ENCODE measurements around the gene SSNA1.
A peak's percentile ranks its signal among the peaks of the same experiment; 100 is the strongest.

The SSNA1 gene

GRCh38 chr9:137163805-137164204 lies 24.7 kb upstream of the SSNA1 start:
- no peak overlapping the region for H4K8ac ChIP-seq (ENCODE audit: low read depth, low read length)
- peak overlapping the region; percentile 76 for H2AFZ ChIP-seq (ENCODE audit: low read length)
- H2AK5ac ChIP-seq (ENCODE audit: low read depth, low read length): peak overlapping the region; percentile 63
- H3K4me2 ChIP-seq (ENCODE audit: insufficient read depth, low read length, poor library complexity, severe bottlenecking): no peak overlapping the region
- H3K14ac ChIP-seq (ENCODE audit: low read length): peak overlapping the region; percentile 3
- H3K9me3 ChIP-seq (replicated peaks in 1 of 2; ENCODE audit: control insufficient read depth in 2 of 2, insufficient read depth in 1 of 2, low read depth in 1 of 2, low read length in 2 of 2): peaks cover 0 to 2% of the 10 kb centered on the region in 2 donors
- no peak overlapping the region for H3K9ac ChIP-seq (ENCODE audit: low read depth, low read length, poor library complexity)
- H2BK5ac ChIP-seq (ENCODE audit: low read length): peak overlapping the region; percentile 5
- H3K18ac ChIP-seq (ENCODE audit: low read length): no peak overlapping the region
- H2BK12ac ChIP-seq (ENCODE audit: low read length): no peak overlapping the region
- H4K91ac ChIP-seq (ENCODE audit: low read depth, low read length, poor library complexity): no peak overlapping the region
- H2BK15ac ChIP-seq (ENCODE audit: low read length): no peak overlapping the region
- H3K4me1 ChIP-seq (ENCODE audit: control insufficient read depth in 2 of 2, insufficient read depth in 1 of 2, low read depth in 1 of 2, low read length in 2 of 2): peaks cover 7 to 22% of the 10 kb centered on the region in 2 donors
- H2BK120ac ChIP-seq (ENCODE audit: low read depth, low read length): no peak overlapping the region
- peaks cover 2% of the 10 kb centered on the region for H3K79me1 ChIP-seq (ENCODE audit: low read depth, low read length)
- no CpG with 5 or more reads among the region's 22 CpGs for WGBS, 2 donors (ENCODE audit: extremely low coverage in 2 of 2, insufficient read length in 2 of 2, insufficient replicate concordance in 1 of 2)
- no peak overlapping the region for H3K27ac ChIP-seq (replicated peaks; ENCODE audit: low read length)
- H3K4ac ChIP-seq (ENCODE audit: low read length): no peak overlapping the region
- H3K36me3 ChIP-seq (replicated peaks in 1 of 2; ENCODE audit: control insufficient read depth in 2 of 2, insufficient read depth in 2 of 2, low read length in 2 of 2): no peaks in the 10 kb centered on the region
- DNase-seq (ENCODE audit: low spot score): no peak
- H3K27me3 ChIP-seq (ENCODE audit: control insufficient read depth in 3 of 3, insufficient read depth in 3 of 3, low read depth in 1 of 3, low read length in 3 of 3): peaks cover 29 to 93% (median 92%) of the 10 kb centered on the region in 3 experiments
- no peak overlapping the region for H3K4me3 ChIP-seq (ENCODE audit: low read length in 2 of 2)
- no peak overlapping the region for H3K23ac ChIP-seq (ENCODE audit: low read depth, low read length, poor library complexity)

GRCh38 chr9:137164370-137165249 lies 23.9 kb upstream of the SSNA1 start:
- peak overlapping the region; percentile 84 for H2BK12ac ChIP-seq (ENCODE audit: low read length)
- H4K91ac ChIP-seq (ENCODE audit: low read depth, low read length, poor library complexity): no peak overlapping the region
- H2AFZ ChIP-seq (ENCODE audit: low read length): no peak overlapping the region
- H3K36me3 ChIP-seq (replicated peaks in 1 of 2; ENCODE audit: control insufficient read depth in 2 of 2, insufficient read depth in 2 of 2, low read length in 2 of 2): no peaks in the 10 kb centered on the region
- H3K4me2 ChIP-seq (ENCODE audit: insufficient read depth, low read length, poor library complexity, severe bottlenecking): no peak overlapping the region
- H3K79me1 ChIP-seq (ENCODE audit: low read depth, low read length): peaks cover 2% of the 10 kb centered on the region
- DNase-seq (ENCODE audit: low spot score): no peak
- peak overlapping the region; percentile 71 for H3K18ac ChIP-seq (ENCODE audit: low read length)
- H3K27me3 ChIP-seq (ENCODE audit: control insufficient read depth in 3 of 3, insufficient read depth in 3 of 3, low read depth in 1 of 3, low read length in 3 of 3): peaks cover 32 to 93% (median 92%) of the 10 kb centered on the region in 3 experiments
- peak overlapping the region; percentile 64 for H2BK15ac ChIP-seq (ENCODE audit: low read length)
- H2BK5ac ChIP-seq (ENCODE audit: low read length): no peak overlapping the region
- no peak overlapping the region for H3K4me3 ChIP-seq (ENCODE audit: low read length in 2 of 2)
- H4K8ac ChIP-seq (ENCODE audit: low read depth, low read length): peak overlapping the region; percentile 43
- H3K9ac ChIP-seq (ENCODE audit: low read depth, low read length, poor library complexity): no peak overlapping the region
- peaks cover 0 to 2% of the 10 kb centered on the region in 2 donors for H3K9me3 ChIP-seq (replicated peaks in 1 of 2; ENCODE audit: control insufficient read depth in 2 of 2, insufficient read depth in 1 of 2, low read depth in 1 of 2, low read length in 2 of 2)
- no peak overlapping the region for H3K4ac ChIP-seq (ENCODE audit: low read length)
- no peak overlapping the region for H2BK120ac ChIP-seq (ENCODE audit: low read depth, low read length)
- H3K14ac ChIP-seq (ENCODE audit: low read length): peak overlapping the region; percentile 82
- WGBS, 2 donors (ENCODE audit: extremely low coverage in 2 of 2, insufficient read length in 2 of 2, insufficient replicate concordance in 1 of 2): no CpG with 5 or more reads among the region's 34 CpGs
- no peak overlapping the region for H3K27ac ChIP-seq (replicated peaks; ENCODE audit: low read length)
- H3K23ac ChIP-seq (ENCODE audit: low read depth, low read length, poor library complexity): peak overlapping the region; percentile 55
- peak overlapping the region; percentile 63 for H2AK5ac ChIP-seq (ENCODE audit: low read depth, low read length)
- peaks cover 7 to 23% of the 10 kb centered on the region in 2 donors for H3K4me1 ChIP-seq (ENCODE audit: control insufficient read depth in 2 of 2, insufficient read depth in 1 of 2, low read depth in 1 of 2, low read length in 2 of 2)

- no peak overlapping the region for H2BK5ac ChIP-seq (ENCODE audit: low read length)
- H3K4me2 ChIP-seq (ENCODE audit: insufficient read depth, low read length, poor library complexity, severe bottlenecking): no peak overlapping the region
- no peak overlapping the region for H2AFZ ChIP-seq (ENCODE audit: low read length)
- no peak overlapping the region for H3K9ac ChIP-seq (ENCODE audit: low read depth, low read length, poor library complexity)
- peaks cover 36 to 94% (median 92%) of the 10 kb centered on the region in 3 experiments for H3K27me3 ChIP-seq (ENCODE audit: control insufficient read depth in 3 of 3, insufficient read depth in 3 of 3, low read depth in 1 of 3, low read length in 3 of 3)
- H2BK120ac ChIP-seq (ENCODE audit: low read depth, low read length): no peak overlapping the region
- H3K36me3 ChIP-seq (replicated peaks in 1 of 2; ENCODE audit: control insufficient read depth in 2 of 2, insufficient read depth in 2 of 2, low read length in 2 of 2): no peaks in the 10 kb centered on the region
- H3K27ac ChIP-seq (replicated peaks; ENCODE audit: low read length): no peak overlapping the region
- no CpG with 5 or more reads among the region's 32 CpGs for WGBS, 2 donors (ENCODE audit: extremely low coverage in 2 of 2, insufficient read length in 2 of 2, insufficient replicate concordance in 1 of 2)
- H2BK15ac ChIP-seq (ENCODE audit: low read length): peak overlapping the region; percentile 37
- no peak for DNase-seq (ENCODE audit: low spot score)
- H3K14ac ChIP-seq (ENCODE audit: low read length): no peak overlapping the region
- peaks cover 9 to 22% of the 10 kb centered on the region in 2 donors for H3K4me1 ChIP-seq (ENCODE audit: control insufficient read depth in 2 of 2, insufficient read depth in 1 of 2, low read depth in 1 of 2, low read length in 2 of 2)
- H3K9me3 ChIP-seq (replicated peaks in 1 of 2; ENCODE audit: control insufficient read depth in 2 of 2, insufficient read depth in 1 of 2, low read depth in 1 of 2, low read length in 2 of 2): peaks cover 0 to 3% of the 10 kb centered on the region in 2 donors
- peaks cover 2% of the 10 kb centered on the region for H3K79me1 ChIP-seq (ENCODE audit: low read depth, low read length)
- H4K91ac ChIP-seq (ENCODE audit: low read depth, low read length, poor library complexity): no peak overlapping the region
- H3K4ac ChIP-seq (ENCODE audit: low read length): no peak overlapping the region
- no peak overlapping the region for H4K8ac ChIP-seq (ENCODE audit: low read depth, low read length)
- peak overlapping the region; percentile 56 for H2AK5ac ChIP-seq (ENCODE audit: low read depth, low read length)
- H3K4me3 ChIP-seq (ENCODE audit: low read length in 2 of 2): no peak overlapping the region
- peak overlapping the region; percentile 73 for H2BK12ac ChIP-seq (ENCODE audit: low read length)
- peak overlapping the region; percentile 55 for H3K23ac ChIP-seq (ENCODE audit: low read depth, low read length, poor library complexity)
- H3K18ac ChIP-seq (ENCODE audit: low read length): no peak overlapping the region
Observed at GRCh38 chr9:137165250-137165836, 23.1 kb upstream of the SSNA1 start.
